Measurements from ENCODE around the gene MAP3K5. TPM values are rescaled to one million over a fixed set of nuclear protein-coding genes. Genes with fewer than 3 reads are reported as not detected.

MAP3K5 gene
- total and polyA plus RNA-seq, 2 of the 8 experiments (the other 6 are each of a cell fraction or from before 2014, with no cell fraction given), result 0.63 to 2.6 TPM

- no peak overlapping the region for H3K4me3 ChIP-seq (ENCODE audit: extremely low read depth in 1 of 4, insufficient read depth in 2 of 4, low read depth in 3 of 4, low read length in 4 of 4)
- H3K79me2 ChIP-seq (ENCODE audit: control insufficient read depth in 1 of 2, insufficient read depth in 2 of 2, low read length in 2 of 2), result no peaks in the 10 kb centered on the region
- H3K4me2 ChIP-seq (ENCODE audit: insufficient read depth in 1 of 2, low read depth in 2 of 2, low read length in 2 of 2), result no peak overlapping the region
- no peaks in the 10 kb centered on the region; a peak in 1 of 8 replicates for H3K36me3 ChIP-seq (ENCODE audit: control insufficient read depth in 2 of 4, insufficient read depth in 4 of 4, low read length in 3 of 4)
- no peak overlapping the region for H3K56ac ChIP-seq (replicated peaks; ENCODE audit: insufficient read length, low read depth, low read length)
- H3K79me1 ChIP-seq (ENCODE audit: low read depth, low read length), result no peaks in the 10 kb centered on the region
- no peak overlapping the region for H3K18ac ChIP-seq (ENCODE audit: extremely low read depth, low read length)
- H2BK5ac ChIP-seq (ENCODE audit: low read depth, low read length), result no peak overlapping the region
- H2BK15ac ChIP-seq (ENCODE audit: low read length), result no peak overlapping the region
- 79% methylated on average over 1 of the region's 1 CpG; no CpG with 5 or more reads in 1 of the 2 experiments for WGBS, 2 experiments (ENCODE audit: extremely low coverage in 1 of 2, insufficient coverage in 1 of 2, insufficient read length in 1 of 2, insufficient replicate concordance in 2 of 2, low coverage in 1 of 2, low lambda C conversion rate in 2 of 2, missing lambda C conversion rate in 1 of 2)
- no peak overlapping the region for H4K5ac ChIP-seq (ENCODE audit: insufficient read length, low read depth, low read length)
- H3K9me3 ChIP-seq (ENCODE audit: insufficient read depth in 2 of 2, low read depth in 1 of 2, low read length in 1 of 2), result no peaks in the 10 kb centered on the region
- ChIA-PET CTCF (ENCODE audit: partially characterized antibody) (interaction anchor here (8.5 kb wide), 1 partner anchor 10 kb away, joined by 57 read pairs; no protein-coding TSS in a partner anchor), POLR2A (ENCODE audit: partially characterized antibody) (no interaction called here)
- H2AFZ ChIP-seq (ENCODE audit: low read length), result no peak overlapping the region
- no peak for DNase-seq (ENCODE audit: low read depth in 1 of 2, low spot score in 2 of 2)
- FAIRE-seq, result no peak
- no peak overlapping the region for H2BK120ac ChIP-seq (replicated peaks; ENCODE audit: low read depth, low read length)
- no peak overlapping the region for H4K8ac ChIP-seq (ENCODE audit: extremely low read depth, insufficient read depth, low read length)
- H2BK20ac ChIP-seq (ENCODE audit: low read length), result no peak overlapping the region
- H4K20me1 ChIP-seq (replicated peaks in 1 of 2; ENCODE audit: control insufficient read depth in 1 of 2, insufficient read depth in 2 of 2, low read length in 2 of 2), result no peaks in the 10 kb centered on the region
- H3K23me2 ChIP-seq (ENCODE audit: low read depth, low read length), result no peaks in the 10 kb centered on the region
- no peak overlapping the region for H2BK12ac ChIP-seq (ENCODE audit: low read depth, low read length)
- no peak overlapping the region for H3K14ac ChIP-seq (ENCODE audit: insufficient read length)
- H3K27me3 ChIP-seq (replicated peaks in 1 of 4; ENCODE audit: control insufficient read depth in 3 of 4, extremely low read depth in 1 of 4, insufficient read depth in 3 of 4, low read length in 3 of 4), result no peaks in the 10 kb centered on the region
- no peak overlapping the region for H3K4ac ChIP-seq (replicated peaks; ENCODE audit: insufficient read length, low read depth, low read length)
- H3K27ac ChIP-seq (ENCODE audit: low read depth, low read length), result no peak overlapping the region
- no peak overlapping the region for H4K91ac ChIP-seq (replicated peaks; ENCODE audit: insufficient read length, low read length)
- no peak overlapping the region for H3K23ac ChIP-seq (ENCODE audit: insufficient read length)
- H2AK5ac ChIP-seq (ENCODE audit: low read depth, low read length), result no peak overlapping the region
- H3K4me1 ChIP-seq (replicated peaks in 1 of 4; ENCODE audit: control insufficient read depth in 3 of 4, insufficient read depth in 4 of 4, low read length in 3 of 4), result no peaks in the 10 kb centered on the region
- H3K9ac ChIP-seq (replicated peaks in 1 of 4; ENCODE audit: extremely low read depth in 1 of 4, low read depth in 3 of 4, low read length in 3 of 4), result no peak overlapping the region
- TF ChIP-seq, protein P1, sequence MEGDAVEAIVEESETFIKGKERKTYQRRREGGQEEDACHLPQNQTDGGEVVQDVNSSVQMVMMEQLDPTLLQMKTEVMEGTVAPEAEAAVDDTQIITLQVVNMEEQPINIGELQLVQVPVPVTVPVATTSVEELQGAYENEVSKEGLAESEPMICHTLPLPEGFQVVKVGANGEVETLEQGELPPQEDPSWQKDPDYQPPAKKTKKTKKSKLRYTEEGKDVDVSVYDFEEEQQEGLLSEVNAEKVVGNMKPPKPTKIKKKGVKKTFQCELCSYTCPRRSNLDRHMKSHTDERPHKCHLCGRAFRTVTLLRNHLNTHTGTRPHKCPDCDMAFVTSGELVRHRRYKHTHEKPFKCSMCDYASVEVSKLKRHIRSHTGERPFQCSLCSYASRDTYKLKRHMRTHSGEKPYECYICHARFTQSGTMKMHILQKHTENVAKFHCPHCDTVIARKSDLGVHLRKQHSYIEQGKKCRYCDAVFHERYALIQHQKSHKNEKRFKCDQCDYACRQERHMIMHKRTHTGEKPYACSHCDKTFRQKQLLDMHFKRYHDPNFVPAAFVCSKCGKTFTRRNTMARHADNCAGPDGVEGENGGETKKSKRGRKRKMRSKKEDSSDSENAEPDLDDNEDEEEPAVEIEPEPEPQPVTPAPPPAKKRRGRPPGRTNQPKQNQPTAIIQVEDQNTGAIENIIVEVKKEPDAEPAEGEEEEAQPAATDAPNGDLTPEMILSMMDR (IDR thresholded peaks at IDR 0.05; ENCODE audit: control extremely low read depth in 1 of 3, insufficient read depth in 1 of 3, low read depth in 1 of 3, low read length in 3 of 3), result no peak
- TF ChIP-seq JUN (IDR thresholded peaks at IDR 0.05; ENCODE audit: low read depth, low read length) (no peak), JUND (IDR thresholded peaks at IDR 0.05; ENCODE audit: low read length) (no peak), TCF12 (IDR thresholded peaks at IDR 0.05; ENCODE audit: low read depth, low read length) (no peak), RBBP5 (IDR thresholded peaks at IDR 0.05; ENCODE audit: borderline replicate concordance, low read depth, low read length) (no peak), BACH1 (IDR thresholded peaks at IDR 0.05; ENCODE audit: low read length) (no peak), EP300 (IDR thresholded peaks at IDR 0.05; ENCODE audit: borderline replicate concordance in 1 of 2, low read depth in 2 of 2, low read length in 2 of 2) (no peak), RNF2 (IDR thresholded peaks at IDR 0.05; ENCODE audit: borderline replicate concordance, low read depth, low read length, missing control alignments, poor library complexity, severe bottlenecking) (no peak), MAX (IDR thresholded peaks at IDR 0.05) (no peak)
- TF ChIP-seq, protein P2, sequence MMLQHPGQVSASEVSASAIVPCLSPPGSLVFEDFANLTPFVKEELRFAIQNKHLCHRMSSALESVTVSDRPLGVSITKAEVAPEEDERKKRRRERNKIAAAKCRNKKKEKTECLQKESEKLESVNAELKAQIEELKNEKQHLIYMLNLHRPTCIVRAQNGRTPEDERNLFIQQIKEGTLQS (IDR thresholded peaks at IDR 0.05; ENCODE audit: insufficient read depth, low read depth, low read length), result no peak
Observed at GRCh38 chr6:136633355-136633754, 158.9 kb downstream of the MAP3K5 start.

Data from H1 (cell line).